ENCODE measurements around the gene DIDO1.

DNA sequence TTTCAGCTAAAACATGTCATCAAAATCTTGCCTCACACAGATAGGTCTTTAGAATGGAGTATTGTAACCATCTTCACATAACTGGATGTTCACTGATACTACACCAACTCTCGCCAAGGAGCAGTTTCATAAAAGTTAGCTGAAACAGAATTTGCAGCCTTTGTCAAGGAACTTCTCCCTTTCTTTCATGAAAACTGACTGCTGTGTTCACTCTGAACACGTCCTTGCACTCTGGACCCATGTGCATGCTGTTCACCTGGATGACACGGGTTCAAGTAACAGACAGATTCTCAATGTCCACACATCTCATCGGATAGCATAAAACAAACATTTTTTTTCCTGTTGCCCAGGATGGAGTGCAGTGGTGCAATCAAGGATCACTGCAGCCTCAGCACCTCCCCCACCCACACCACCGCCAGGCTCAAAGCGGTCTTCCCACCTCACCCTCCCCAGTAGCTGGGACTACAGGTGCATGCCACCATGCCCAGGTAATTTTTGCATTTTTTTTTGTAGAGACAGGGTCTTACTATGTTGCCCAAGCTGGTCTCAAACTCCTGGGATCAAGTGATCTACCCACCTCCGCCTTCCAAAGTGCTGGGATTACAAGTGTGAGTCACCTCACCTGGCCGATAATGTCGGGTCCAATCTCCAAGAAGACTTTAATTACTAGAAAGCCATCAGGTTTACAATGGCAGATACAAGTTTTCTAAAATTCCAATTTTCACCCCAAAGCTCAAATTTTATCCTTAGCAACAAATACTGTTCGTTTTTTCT, 9.4 kb downstream of the DIDO1 start:
- TF ChIP-seq, protein P1, sequence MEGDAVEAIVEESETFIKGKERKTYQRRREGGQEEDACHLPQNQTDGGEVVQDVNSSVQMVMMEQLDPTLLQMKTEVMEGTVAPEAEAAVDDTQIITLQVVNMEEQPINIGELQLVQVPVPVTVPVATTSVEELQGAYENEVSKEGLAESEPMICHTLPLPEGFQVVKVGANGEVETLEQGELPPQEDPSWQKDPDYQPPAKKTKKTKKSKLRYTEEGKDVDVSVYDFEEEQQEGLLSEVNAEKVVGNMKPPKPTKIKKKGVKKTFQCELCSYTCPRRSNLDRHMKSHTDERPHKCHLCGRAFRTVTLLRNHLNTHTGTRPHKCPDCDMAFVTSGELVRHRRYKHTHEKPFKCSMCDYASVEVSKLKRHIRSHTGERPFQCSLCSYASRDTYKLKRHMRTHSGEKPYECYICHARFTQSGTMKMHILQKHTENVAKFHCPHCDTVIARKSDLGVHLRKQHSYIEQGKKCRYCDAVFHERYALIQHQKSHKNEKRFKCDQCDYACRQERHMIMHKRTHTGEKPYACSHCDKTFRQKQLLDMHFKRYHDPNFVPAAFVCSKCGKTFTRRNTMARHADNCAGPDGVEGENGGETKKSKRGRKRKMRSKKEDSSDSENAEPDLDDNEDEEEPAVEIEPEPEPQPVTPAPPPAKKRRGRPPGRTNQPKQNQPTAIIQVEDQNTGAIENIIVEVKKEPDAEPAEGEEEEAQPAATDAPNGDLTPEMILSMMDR (IDR thresholded peaks at IDR 0.05): no peak
- TF ChIP-seq POLR2A (IDR thresholded peaks at IDR 0.05): no peak
